GM20431 (cell line): Measurements from ENCODE around the gene SPECC1L.

Source experiments
- in situ Hi-C: fragments of 300-500 bp; cut with MseI, MboI; formaldehyde crosslinking; loops from one replicate; pipeline ENCODE4 v1.15.0; 2020; ENCODE audit warnings: low sequenced_read_pairs; ENCODE audit not compliant: unreplicated experiment

SPECC1L gene

DNA sequence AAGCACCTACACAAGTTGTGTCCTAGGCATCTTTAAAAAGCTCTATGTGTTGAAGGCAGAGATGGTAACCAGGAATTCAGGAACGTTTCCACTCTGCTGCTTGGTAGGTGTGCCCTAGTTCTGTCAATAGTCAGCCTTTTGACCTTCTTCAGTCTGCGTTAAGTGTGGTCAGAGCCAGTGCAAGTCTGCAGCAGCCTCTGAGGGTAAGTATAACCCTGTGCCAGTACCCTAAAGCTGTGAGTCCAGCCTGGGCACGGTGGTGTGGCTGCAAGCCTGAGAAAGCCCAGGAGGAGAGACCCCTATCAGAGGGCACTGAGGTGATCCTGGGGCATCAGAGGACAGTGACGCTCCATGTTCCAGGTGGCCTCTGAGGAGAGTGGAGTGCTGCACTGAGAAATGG is 80.0 kb downstream of the SPECC1L start:
- in situ Hi-C loops = no loop called here

DNA sequence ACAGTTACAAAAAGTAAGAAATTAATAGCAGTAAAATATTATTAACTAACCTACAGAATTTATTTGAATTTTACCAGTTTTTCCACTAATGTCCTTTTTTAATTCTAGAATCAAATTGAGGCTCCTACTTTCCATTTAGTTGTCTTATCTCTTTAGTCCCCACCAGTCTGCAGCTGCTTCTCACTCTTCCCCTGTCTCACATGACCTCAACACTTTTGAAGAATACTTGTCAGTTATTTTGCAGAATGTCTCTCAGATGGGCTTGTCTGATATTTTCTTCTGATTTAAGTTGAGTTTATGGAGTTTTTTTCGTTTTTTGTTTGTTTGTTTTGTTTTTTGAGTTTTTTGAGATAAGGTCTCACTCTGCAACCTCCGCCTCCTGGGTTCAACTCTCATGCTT is 82.5 kb downstream of the SPECC1L start:
- in situ Hi-C loops = no loop called here

DNA sequence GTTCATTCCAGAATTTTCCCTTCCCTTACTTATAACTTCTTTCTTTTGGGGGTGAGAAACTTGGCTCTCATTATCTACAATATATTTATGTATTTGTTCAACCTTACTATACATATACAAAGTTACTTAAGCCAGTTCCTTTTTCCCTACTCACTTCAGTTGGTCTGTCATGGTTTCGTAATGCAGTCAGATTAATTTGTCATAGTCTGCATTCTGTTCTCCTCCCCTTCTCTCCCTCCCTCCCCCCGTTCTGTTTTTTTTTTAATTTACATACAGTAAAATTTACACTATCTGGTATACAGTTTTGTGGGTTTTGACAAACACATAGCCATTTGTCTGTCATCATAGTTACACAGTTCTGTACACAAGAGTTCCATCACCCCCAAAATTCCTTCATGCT is 84.9 kb downstream of the SPECC1L start:
- in situ Hi-C loops = no loop called here

DNA sequence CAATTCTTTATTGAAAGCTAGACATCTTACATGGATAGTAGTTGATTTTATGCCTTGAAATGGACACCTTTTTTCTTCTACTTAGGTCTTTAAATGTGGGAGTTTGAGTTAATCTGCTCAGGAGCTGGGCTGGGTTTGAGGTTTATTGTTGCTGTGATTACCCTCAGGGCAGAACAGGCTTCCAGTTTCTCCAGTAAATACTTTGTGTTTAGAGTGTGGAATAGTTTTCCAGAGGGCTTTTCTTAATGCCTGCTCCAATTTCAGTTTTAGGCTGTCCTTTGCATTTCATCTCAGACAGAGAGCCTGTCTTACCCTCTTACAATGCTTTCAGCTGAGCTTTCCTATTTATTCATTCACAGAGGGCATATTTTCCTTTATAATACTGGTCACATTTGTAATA is 86.9 kb downstream of the SPECC1L start:
- in situ Hi-C loops = no loop called here

DNA sequence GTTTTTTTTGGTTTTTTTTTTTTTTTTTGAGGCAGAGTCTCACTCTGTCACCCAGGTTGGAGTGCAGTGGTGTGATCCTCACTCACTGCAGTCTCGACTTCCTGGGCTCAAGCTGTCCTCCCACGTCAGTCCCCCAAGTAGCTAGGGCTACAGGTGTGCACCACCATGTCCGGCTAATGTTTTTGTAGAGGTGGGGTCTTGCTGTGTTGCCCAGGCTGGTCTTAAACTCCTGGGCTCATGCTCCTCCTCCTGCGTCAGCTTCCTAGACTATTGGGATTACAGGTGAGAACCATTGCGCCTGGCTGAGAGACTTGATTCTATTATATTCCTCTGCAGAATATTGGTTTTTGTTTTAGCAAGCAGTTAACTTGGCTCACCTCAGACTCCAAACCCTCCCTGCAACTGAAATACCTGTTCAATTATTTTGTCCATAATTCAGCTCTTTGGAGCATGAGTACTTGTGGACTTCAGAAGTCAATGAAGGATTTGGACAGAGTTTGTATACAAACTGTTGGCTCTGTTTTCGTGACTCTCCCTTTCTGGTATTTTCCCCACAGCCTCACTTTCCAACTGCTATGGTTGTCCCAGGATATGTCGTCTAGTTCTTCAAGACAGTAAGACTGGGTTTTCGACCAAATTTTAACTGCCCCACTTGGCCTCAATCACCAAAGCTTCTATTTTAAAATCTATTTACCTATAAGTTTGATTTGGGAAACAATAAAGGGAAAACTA is 87.6 kb downstream of the SPECC1L start:
- in situ Hi-C loops = no loop called here

DNA sequence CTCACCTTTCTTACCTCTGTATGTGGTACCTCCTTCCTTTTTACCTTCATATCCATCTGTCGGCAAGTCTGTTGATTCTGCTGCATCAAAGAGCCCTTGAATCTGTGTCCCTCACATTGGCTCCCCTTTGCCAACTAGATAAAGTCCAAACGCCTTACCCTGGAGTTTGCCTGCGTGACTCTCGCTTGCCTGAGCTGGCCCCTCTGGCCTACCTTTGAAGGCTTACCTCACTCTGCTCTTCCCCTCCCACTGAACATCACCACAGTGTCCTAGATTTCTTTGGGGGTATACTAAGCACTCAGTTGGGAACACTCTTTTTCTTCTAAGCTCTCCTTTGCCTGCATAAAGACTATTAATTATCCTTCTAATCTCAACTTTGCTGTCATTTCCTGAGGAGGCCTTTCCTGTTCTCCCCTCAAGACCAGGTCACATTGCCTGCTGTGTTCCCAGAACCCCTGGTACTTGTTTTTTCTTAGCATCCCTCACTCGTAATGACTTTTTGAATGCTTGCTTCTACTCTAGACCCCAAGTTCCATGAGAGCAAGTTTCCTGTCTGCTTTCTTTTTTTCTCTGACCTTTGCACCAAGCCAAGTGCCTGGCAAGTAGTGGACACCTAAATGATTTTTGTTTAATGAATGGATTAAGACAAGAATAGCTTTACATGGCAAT is 89.0 kb downstream of the SPECC1L start:
- in situ Hi-C loops = no loop called here

DNA sequence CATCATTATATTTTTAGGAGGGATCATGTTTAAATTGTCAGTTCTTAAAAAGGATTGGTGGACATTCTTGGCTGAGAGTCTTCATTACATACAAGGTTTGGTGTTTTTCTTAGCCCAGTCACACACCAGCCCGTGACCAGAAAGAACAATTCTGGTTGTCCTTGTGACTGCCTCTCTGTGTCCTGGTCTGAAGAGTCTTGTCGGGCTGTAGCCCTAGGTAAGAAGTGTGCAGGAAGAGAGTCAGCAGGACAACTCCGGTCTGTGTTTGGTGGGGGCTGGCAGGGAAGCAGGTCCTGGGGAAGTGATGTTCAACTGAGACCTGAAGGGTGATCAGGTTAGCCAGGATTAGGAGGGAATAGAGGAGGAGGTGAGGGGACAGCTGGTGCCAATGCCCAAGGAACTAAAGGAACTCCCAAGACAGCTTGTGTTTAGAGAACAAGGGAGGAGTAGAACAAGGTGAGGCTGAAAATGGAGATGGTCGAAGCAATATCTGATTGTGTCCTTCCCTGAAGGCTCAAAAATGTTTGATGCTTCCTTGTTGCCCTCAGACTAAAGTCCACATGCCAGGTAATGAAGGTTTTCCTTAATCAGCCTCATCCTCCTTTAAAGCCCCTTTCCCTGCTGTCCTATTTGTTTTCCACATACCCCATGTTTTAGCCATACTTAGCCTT is 91.5 kb downstream of the SPECC1L start:
- in situ Hi-C loops = no loop called here

DNA sequence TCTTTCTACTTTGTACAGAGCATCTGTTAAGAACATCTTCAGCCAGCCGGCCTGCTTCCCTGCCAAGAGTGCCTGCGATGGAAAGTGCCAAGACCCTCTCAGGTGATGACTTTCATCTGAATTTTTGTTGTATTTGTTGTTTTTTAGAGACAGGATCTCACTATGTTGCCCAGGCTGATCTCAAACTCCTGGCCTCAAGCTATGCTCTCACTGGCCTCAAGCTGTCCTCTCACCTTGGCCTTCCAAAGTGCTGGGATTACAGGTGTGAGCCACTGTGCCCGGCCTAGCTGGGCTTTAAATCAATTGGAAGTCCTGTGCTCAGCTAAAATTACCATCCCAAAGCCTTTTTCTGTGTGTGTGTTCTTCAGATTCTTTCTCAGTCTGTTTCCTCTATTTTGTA is 92.6 kb downstream of the SPECC1L start:
- in situ Hi-C loops = no loop called here

DNA sequence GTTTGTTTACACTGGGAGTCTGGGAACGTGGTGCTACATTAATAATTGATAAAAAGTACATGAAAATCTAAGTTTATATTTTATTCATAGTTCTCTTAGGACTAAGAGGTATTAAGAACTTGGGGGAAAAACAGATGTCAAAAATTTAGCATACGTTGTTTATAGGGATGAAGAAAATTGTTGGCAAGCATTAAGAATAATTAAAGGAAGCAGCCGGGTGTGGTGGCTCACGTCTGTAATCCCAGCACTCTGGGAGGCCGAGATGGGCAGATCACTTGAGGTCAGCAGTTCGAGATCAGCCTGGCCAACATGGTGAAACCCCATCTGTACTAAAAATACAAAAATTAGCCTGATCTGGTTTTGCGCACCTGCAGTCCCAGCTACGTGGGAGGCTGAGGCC is 96.1 kb downstream of the SPECC1L start:
- in situ Hi-C loops = no loop called here

DNA sequence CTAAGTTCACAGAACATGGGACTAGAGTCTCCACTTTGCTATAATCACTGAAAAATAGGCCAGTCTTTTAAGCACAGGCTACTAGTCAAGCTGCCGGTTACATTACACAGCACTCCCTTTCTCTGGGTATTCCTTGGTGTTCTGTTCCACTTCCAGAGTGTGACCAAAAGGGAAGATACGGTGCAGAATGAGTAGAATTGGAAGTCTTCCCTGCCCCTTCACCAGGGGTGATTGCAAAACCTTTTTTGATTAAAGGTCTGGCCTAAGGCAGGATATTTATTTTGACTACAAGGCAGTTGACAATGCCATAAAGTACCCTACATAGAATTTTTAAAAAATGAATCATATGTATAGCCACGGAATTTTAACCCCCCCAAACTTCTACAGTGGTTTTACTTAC is 97.2 kb downstream of the SPECC1L start:
- in situ Hi-C loops = no loop called here

DNA sequence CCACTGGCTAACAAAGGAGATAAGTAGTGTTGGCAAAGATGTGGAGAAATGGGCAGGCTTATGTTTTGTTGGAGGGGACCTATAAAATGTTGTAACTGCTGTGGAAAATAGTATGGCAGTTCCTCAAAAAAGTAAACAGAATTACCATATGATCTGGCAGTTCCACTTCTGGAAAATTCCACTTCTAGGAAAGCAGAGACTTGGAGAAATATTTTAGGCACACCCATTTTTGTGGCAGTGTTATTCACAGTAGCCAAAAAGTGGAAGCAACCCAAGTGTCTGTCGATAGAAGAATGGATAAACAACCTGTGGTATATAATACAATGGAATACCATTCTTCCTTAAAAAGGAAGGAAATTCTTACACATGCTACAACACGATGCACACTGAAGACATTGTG is 99.8 kb downstream of the SPECC1L start:
- in situ Hi-C loops = no loop called here

DNA sequence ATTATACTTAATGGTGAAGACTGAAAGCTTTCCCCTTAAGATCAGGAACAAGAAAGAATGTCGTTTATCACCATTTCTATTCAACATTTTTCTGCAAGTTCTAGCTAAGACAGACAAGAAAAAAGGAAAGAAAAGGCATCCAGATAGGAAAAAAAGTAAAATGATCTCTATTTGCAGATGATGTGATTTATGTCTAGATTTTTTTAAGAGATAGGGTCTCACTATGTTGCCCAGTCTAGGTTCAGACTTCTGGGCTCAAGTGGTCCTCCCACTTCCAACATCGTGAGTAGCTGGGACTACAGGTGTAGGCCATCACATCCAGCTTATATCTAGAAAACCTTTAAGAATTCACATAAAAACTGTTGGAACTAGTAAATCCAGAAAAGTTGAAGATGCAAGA is 105.4 kb downstream of the SPECC1L start:
- in situ Hi-C loops = no loop called here

DNA sequence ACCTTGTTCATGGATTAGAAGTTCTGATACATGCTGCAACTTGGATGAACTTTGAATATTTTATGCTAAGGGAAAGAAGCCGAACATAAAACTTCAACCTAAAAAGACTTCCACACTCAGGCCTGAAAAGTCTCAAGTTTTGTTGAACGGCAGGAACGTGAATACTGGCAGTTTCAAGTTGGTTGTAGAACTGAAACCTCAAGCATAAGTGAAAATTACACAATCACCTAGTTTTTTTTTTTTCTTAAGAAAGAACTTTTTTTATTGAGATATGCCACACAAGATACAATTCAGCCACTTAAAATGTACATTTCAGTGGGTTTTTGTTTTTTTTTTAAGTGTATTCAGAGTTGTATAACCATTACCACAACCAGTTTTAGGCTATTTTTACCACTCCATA is 106.0 kb downstream of the SPECC1L start:
- in situ Hi-C loops = no loop called here

DNA sequence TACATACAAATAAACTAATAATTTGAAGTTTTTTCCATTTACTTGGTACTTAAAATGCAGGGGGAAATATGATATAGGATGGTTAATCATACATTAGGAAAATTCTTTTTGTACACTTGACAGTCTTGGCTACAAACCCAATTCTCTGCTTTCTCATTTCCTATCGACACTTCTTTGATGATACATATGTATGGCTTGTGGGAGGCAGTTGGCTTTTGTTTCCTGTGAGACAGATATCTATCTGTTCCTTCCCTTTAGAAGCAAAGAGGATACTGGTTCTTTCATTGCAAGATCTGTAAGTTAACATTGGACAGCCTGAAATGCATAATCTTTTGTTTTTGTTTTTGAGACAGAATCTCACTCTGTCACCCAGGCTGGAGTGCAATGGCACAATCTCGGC is 108.9 kb downstream of the SPECC1L start:
- in situ Hi-C loops = no loop called here

DNA sequence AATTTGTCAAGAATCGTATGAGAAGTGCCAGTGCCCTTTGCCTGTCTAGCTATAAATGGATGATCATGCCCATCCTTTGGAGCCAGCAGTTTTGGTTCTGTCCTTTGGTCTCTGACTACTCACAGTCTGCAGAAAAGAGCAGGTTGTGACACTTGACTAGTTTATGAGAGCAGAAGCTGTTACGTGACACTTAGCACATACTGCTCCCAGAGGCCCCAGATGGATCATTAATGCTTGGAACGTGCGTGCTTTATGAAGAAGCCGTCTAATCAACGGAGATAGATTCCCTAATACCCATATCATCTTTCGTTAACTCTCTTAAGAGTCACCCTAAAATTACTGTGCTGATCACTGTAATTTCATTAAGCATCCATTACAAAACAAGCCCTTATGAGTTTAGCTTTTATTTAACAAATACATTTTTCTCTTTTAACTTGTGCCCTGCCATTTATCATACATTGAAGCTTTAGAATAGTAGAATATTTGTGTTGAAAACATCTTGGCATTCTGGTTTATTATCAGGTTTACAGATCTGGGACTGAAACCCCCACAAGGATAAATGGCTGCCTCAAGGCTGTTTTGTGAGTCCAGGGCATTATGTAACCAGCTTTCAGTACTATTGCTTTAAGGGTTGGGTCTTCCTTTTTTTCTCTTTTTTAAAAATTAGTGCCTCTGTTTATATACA is 109.7 kb downstream of the SPECC1L start:
- in situ Hi-C loops = no loop called here

DNA sequence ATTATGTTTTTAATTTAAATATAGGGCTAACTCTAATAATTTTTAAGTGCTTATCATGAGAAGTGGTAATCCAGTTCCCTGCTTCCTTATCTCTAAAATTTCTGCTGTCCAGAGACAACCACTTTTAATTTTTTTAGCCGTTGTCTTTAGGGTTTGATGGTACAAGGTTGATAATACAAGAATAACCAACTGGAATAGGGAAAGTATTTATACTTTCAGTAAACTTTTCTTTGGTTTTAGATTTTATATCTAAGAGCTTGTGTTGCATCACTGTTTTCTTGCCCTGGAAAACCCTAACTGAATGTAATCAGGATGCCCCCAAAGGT is 110.2 kb downstream of the SPECC1L start:
- in situ Hi-C loops = no loop called here

DNA sequence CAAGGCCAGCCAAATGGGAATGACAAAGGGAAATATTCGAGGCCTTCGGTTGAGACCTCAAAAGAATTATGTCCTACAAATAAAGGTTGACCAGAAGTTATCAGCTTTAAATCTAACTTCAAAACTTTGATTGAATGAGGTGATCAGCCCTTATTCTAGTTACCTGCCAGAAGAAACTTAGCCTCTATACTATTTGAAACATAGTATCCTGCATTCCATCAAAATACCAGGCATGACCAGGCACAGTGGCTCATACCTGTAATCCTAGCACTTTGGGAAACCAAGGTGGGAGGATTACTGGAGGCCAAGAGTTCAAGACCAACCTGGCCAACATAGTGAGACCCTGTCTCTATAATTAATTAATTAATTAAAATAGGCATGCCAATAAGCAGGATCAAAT is 112.4 kb downstream of the SPECC1L start:
- in situ Hi-C loops = no loop called here

DNA sequence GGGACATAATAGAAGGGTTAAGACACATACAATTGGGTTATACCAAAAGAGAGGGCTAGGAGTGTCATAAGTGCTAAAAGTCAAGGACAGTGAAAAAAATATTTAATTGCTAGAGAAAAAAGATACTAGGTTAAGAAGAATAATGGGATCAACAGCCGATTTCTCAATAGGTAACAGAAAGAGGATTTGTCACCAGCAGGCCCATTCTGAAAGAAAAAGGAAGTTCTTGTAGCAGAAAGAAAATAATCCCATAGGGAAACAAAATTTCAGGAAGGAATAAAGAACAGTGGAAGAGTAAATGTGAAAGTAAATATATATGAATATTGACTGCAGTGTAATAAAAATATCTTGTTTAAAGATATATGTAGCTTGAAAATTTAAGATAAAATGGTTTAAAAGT is 113.5 kb downstream of the SPECC1L start:
- in situ Hi-C loops = no loop called here

DNA sequence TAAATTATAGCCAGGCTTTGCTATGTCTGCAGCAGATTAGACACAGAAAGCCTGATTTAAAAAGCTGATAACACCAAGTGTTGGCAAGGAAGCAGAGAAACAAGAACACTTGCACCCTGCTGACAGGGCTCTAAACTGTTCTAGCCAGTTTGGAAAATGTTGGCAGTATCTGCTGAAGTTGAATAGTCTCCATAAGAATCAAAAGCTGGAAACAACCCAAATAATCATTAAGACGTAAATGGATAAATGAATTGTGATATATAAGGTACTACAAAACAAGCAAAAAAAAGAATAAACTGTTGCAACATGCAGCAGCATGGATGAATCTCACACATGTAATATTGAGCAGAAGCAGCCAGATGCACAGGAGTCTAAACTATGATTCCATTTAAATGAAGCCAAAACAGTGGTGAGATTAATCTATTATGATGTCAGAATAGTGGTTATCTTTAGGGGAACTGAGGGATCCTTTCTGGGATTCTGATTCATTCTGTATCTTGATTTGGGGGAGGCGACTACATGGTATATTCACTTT is 116.4 kb downstream of the SPECC1L start:
- in situ Hi-C loops = no loop called here

DNA sequence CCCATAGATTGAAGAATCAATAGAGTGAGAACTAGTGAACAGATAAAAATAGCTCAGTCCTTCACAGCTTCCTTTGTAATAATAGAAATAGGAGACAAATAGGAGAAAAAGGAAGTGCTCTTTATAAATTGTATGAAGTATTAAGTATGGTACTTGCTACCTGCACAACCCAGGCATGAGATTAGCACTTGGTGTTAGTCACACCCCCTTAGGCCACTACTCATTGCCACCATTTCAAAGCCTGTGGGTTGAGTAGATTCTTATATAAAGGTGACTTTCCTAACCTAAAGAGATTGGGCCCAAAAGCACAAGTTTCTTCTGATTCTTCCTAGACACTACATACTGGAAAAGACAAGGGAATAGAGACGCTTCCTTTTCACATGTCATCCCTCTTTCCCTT is 119.0 kb downstream of the SPECC1L start:
- in situ Hi-C loops = no loop called here

DNA sequence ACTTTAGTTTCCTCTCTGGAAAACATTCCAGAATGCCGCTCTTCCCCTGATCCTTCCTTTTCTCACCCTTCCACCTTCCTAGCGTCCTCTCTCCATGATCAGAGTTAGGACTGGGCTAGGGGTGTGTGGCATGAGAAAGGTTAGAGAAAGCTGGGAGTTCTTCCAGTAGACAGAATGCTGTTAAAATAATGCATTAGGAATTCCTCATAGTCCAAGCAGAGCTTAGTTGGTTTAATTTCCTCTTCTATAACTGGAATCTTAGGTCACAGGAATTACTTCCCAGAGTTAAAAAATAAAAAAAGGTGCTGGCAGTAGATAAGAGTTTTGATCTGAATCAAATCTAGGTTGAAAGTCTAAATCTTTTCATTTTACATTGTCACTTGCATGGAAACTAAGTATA is 119.5 kb downstream of the SPECC1L start:
- in situ Hi-C loops = no loop called here
